Tibial nerve (tissue), 4 donors: ENCODE measurements around the gene CAVIN2. TPM values are rescaled to one million over a fixed set of nuclear protein-coding genes. Genes with fewer than 3 reads are reported as not detected.
A peak's percentile ranks its signal among the peaks of the same experiment; 100 is the strongest.

Source experiments
- DNase-seq, 2 donors: peaks; one replicate each; pipeline ENCODE4 v3.0.0-alpha.2; 2019; ENCODE audit warnings: low spot score in 2 of 2
- H3K27ac ChIP-seq, 4 donors: fragments of 200-600 bp; sonication (generic) in 3 of 4; one replicate each; pipeline ENCODE4 v1.5.1; 2017 to 2019; ENCODE audit warnings: mild to moderate bottlenecking in 1 of 4
- H3K27me3 ChIP-seq, 2 donors: fragments of 200-600 bp; sonication (generic) in 1 of 2; one replicate each; pipeline versions ENCODE4 v1.5.1 to v1.6.0; 2017 to 2019
- H3K36me3 ChIP-seq, 3 donors: fragments of 200-600 bp; sonication (generic); one replicate each; pipeline ENCODE4 v1.5.1; 2018 to 2019
- H3K4me1 ChIP-seq, 4 donors: fragments of 200-600 bp; sonication (generic) in 3 of 4; one replicate each; pipeline ENCODE4 v1.5.1; 2017 to 2019
- H3K4me3 ChIP-seq, 4 donors: fragments of 200-600 bp; sonication (generic) in 3 of 4; one replicate each; pipeline ENCODE4 v1.5.1; 2017 to 2019; ENCODE audit warnings: mild to moderate bottlenecking in 1 of 4, moderate library complexity in 1 of 4
- H3K9me3 ChIP-seq, 4 donors: fragments of 200-600 bp; sonication (generic) in 3 of 4; one replicate each; pipeline ENCODE4 v1.5.1; 2017 to 2019
- EP300 ChIP-seq, 2 donors: sonication (generic); formaldehyde crosslinking; IDR thresholded peaks; one replicate each; pipeline ENCODE4 v1.6.1; 2017; ENCODE audit warnings: antibody characterized with exemption in 2 of 2, mild to moderate bottlenecking in 1 of 2
- POLR2A ChIP-seq, 2 donors: fragments of 450-650 bp; IDR thresholded peaks; one replicate each; pipeline ENCODE4 v1.6.1; 2017; ENCODE audit warnings: antibody characterized with exemption in 2 of 2, mild to moderate bottlenecking in 2 of 2, moderate library complexity in 2 of 2
- WGBS, 2 donors: methylation state at CpG; one replicate each; pipeline ENCODE4 v1.1.5; 2018; 5-methylcytosine and 5-hydroxymethylcytosine counted together
- total RNA-seq, 4 donors: library from RNA; depleted of rRNA; stranded (reverse); fragments of >200 nt; gene quantifications; one replicate each; pipeline ENCODE4 v1.1.0, GENCODE V29; 2016
- TF ChIP-seq, protein P1 (sequence below), 5 experiments: fragments of 200-600 bp in 3 of 5; fragments of 450-650 bp in 2 of 5; sonication (generic) in 3 of 5; IDR thresholded peaks; one replicate each; pipeline ENCODE4 v1.5.1; 2016 to 2019; ENCODE audit warnings: antibody characterized with exemption in 5 of 5, mild to moderate bottlenecking in 3 of 5, moderate library complexity in 2 of 5

The CAVIN2 gene
- total RNA-seq, 4 donors from 2014 or later: 47.9 to 54.0 (median 50.9) TPM

DNA sequence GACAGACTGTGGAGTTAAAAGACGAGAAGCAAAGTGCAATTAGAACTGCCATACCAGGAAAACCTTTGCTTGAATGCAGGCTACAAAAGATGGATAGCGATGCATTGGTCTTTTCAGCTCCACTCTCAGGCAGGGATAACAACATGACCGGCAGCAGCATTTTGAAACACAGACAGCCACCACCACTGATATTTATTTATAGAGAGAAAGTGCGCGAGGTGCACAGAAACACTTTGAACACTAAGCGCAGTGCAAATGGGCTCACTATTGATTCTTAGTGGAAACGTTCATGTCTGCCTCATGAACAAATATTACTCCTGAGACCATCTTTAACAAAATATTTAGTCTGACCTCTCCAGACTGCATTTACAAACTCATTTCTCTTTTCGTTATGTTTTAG lies 32.9 kb downstream of the CAVIN2 start:
- 73 to 81% methylated on average over 8 of the region's 8 CpGs for WGBS, 2 donors
- H3K36me3 ChIP-seq: no peaks in the 10 kb centered on the region
- no peak overlapping the region for H3K4me3 ChIP-seq
- no peak overlapping the region for H3K27ac ChIP-seq
- no peak for DNase-seq
- no peaks in the 10 kb centered on the region for H3K9me3 ChIP-seq
- H3K4me1 ChIP-seq: peaks cover 0 to 12% (median 0%) of the 10 kb centered on the region in 4 donors
- no peaks in the 10 kb centered on the region for H3K27me3 ChIP-seq
- TF ChIP-seq EP300 (IDR thresholded peaks at IDR 0.05) (no peak), POLR2A (IDR thresholded peaks at IDR 0.05) (no peak)
- TF ChIP-seq, protein P1, sequence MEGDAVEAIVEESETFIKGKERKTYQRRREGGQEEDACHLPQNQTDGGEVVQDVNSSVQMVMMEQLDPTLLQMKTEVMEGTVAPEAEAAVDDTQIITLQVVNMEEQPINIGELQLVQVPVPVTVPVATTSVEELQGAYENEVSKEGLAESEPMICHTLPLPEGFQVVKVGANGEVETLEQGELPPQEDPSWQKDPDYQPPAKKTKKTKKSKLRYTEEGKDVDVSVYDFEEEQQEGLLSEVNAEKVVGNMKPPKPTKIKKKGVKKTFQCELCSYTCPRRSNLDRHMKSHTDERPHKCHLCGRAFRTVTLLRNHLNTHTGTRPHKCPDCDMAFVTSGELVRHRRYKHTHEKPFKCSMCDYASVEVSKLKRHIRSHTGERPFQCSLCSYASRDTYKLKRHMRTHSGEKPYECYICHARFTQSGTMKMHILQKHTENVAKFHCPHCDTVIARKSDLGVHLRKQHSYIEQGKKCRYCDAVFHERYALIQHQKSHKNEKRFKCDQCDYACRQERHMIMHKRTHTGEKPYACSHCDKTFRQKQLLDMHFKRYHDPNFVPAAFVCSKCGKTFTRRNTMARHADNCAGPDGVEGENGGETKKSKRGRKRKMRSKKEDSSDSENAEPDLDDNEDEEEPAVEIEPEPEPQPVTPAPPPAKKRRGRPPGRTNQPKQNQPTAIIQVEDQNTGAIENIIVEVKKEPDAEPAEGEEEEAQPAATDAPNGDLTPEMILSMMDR (IDR thresholded peaks at IDR 0.05): no peak

DNA sequence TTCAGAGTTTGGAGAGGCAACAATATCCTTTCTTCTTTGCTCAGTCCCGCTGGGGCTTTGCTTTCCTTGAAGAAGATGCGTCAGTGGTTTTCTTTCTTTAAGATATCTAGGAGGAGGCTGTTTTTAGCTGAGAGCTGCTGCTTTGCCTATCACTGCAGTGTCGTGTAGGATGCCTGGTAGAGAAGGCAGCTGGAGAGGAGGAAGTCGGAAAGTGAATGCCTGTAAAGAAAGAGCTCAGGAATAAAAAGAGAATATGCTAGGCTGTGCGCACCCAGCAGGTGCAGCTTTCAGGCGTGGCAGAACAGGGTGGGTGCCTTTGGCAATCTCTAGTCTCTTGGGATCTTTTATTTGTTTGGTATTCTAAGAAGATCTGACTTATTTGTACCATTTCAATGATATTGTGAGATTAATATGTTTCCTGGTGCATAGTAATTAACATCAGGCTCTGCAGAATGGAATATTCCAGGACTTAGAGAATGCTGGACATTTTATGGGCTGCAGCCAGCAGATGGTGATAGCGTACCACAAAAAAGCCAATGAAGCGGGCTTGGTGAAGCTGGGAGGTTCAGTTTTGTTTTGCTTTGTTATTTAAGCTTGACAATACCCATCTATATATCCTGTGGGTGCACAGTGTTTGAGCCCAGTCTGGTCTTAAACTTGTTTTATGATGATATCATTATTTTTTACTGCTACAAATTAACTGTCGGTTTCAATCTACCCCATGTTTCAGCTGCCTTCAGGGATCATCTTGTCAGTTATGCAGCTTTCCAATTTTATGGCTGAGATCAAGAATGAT lies 34.9 kb downstream of the CAVIN2 start:
- Histone ChIP-seq H3K27ac (no peak overlapping the region), H3K9me3 (no peaks in the 10 kb centered on the region), H3K27me3 (no peaks in the 10 kb centered on the region), H3K4me1 (peaks cover 0 to 12% (median 0%) of the 10 kb centered on the region in 4 donors), H3K36me3 (no peaks in the 10 kb centered on the region), H3K4me3 (peak overlapping the region in 1 of 4 donors; percentile 25)
- 30 to 32% methylated on average over 9 of the region's 9 CpGs for WGBS, 2 donors
- TF ChIP-seq, protein P1 (IDR thresholded peaks at IDR 0.05): peak; percentile 52 to 85 (median 67)
- no peak for TF ChIP-seq EP300 (IDR thresholded peaks at IDR 0.05)
- peak; percentile 23 to 74 for DNase-seq

DNA sequence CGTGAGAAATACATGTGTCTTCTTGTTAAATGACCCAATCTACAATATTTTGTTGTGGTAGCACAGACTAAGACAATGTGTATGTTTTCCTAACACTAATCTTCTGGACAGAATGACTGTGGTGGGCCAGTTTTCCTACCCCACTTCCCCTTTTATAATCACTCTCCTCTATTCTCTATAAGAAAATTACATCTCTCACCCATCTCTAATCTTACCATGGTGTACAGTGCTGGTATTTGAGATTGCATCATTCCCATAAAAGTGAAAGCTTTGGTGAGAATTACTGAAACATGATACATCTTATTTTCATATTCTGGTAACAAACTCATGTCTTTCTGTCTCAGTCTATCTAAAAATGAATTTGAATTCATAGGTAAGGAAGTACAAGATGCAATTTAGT lies 40.5 kb downstream of the CAVIN2 start:
- no peaks in the 10 kb centered on the region for H3K4me1 ChIP-seq
- TF ChIP-seq, protein P1 (IDR thresholded peaks at IDR 0.05): no peak
- TF ChIP-seq POLR2A (IDR thresholded peaks at IDR 0.05) (no peak), EP300 (IDR thresholded peaks at IDR 0.05) (no peak)
- H3K36me3 ChIP-seq: no peaks in the 10 kb centered on the region
- DNase-seq: no peak
- H3K4me3 ChIP-seq: no peak overlapping the region
- 90 to 100% methylated on average over 1 of the region's 1 CpG for WGBS, 2 donors
- H3K9me3 ChIP-seq: no peaks in the 10 kb centered on the region
- no peaks in the 10 kb centered on the region for H3K27me3 ChIP-seq
- H3K27ac ChIP-seq: no peak overlapping the region

DNA sequence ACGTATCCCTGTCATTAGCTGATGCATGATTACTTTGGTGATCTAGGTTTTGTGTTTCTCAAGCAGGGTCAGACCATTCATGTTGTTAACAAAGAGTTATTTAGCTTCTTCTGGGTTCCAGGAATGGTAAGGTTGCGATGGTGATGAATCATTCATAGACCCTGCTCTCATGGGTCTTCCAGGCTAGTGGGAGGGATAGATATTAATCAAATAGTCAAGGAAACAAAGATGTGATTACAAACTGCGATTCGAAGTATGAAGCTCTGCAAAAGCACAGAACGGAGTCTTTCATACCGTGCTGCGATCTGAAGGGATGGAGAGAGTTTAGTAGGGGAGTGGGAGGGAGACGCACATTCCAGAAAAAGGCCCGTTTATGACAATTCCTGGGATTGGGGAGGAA lies 42.1 kb downstream of the CAVIN2 start:
- no peak overlapping the region for H3K27ac ChIP-seq
- no peaks in the 10 kb centered on the region for H3K27me3 ChIP-seq
- no peaks in the 10 kb centered on the region for H3K36me3 ChIP-seq
- H3K9me3 ChIP-seq: no peaks in the 10 kb centered on the region
- H3K4me1 ChIP-seq: no peaks in the 10 kb centered on the region
- WGBS, 2 donors: 42 to 61% methylated on average over 9 of the region's 9 CpGs
- TF ChIP-seq, protein P1 (IDR thresholded peaks at IDR 0.05): no peak
- TF ChIP-seq POLR2A (IDR thresholded peaks at IDR 0.05): no peak
- TF ChIP-seq EP300 (IDR thresholded peaks at IDR 0.05): no peak
- DNase-seq: no peak
- no peak overlapping the region for H3K4me3 ChIP-seq

DNA sequence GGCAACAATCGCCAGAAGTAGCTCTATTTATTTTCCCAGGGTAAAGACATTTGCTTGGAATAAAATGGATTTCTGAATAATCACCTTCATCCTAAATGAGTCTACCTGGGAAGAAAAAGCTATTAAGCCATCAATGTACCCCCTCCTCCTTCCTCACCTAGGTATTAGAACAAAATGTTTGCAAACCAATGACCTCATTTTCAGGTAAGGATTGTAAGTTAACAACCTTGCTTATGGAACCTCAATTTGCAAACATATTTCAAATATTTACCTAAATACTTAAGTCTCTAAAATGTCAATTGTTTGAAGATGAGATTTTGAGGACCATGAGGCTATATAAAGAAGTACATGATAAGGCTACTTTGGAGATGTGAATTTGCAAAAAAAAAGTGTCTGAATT lies 43.9 kb downstream of the CAVIN2 start:
- H3K27me3 ChIP-seq: no peaks in the 10 kb centered on the region
- H3K27ac ChIP-seq: no peak overlapping the region
- no peak for DNase-seq
- TF ChIP-seq, protein P1 (IDR thresholded peaks at IDR 0.05): no peak
- TF ChIP-seq POLR2A (IDR thresholded peaks at IDR 0.05) (no peak), EP300 (IDR thresholded peaks at IDR 0.05) (no peak)
- no peak overlapping the region for H3K4me3 ChIP-seq
- 93 to 98% methylated on average over 1 of the region's 1 CpG for WGBS, 2 donors
- no peaks in the 10 kb centered on the region for H3K4me1 ChIP-seq
- no peaks in the 10 kb centered on the region for H3K36me3 ChIP-seq
- H3K9me3 ChIP-seq: no peaks in the 10 kb centered on the region
